Measurements from ENCODE around the gene PHF12.

PHF12 gene

DNA sequence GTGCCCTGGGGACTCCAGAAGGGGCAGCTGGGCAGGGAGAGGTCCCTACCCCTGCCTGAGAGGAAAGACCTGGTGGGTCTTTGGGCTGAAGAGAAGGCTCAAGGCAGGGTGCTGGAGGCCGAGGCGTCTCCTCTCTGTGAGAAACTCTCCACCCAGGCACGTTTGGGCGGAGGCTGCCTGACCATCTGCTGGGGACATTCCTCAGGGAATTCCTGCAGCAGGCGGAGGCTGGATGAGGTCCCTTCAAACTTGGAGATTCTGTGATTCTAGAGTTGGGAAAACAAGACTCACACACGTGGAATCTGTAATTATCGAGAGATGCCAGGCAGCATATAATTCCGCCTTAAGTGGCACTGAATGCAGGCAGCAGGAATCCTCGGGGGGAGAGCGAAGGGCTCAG is 21.1 kb upstream of the PHF12 start:
- no peaks in the 10 kb centered on the region for H3K27me3 ChIP-seq (ENCODE audit: control insufficient read depth, insufficient read depth, low read length)
- no peak overlapping the region for H3K27ac ChIP-seq (ENCODE audit: low read length)

DNA sequence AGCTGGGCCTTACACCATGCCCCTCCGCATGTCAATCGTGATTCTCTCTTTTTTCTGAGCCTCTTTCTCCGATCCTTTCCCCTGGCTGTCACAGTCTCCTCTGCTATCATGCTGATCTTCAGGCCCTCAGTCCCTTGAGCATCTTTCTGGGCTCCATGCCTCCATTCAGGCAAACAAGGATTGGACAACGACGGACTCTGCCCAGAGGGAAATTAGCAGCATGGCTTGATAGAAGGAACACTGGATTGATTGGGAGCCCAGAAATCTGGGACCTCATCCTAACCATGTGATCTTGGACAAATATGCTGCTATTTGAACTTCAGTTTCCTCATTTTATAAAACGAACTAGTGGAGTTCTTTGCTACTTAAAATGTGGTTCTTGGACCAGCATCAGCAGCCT is 19.6 kb upstream of the PHF12 start:
- Histone ChIP-seq H3K36me3 (ENCODE audit: control insufficient read depth, low read depth, low read length) (no peaks in the 10 kb centered on the region), H3K27me3 (ENCODE audit: control insufficient read depth, insufficient read depth, low read length) (no peaks in the 10 kb centered on the region), H3K9me3 (ENCODE audit: control insufficient read depth, low read depth, low read length) (no peaks in the 10 kb centered on the region), H3K4me3 (ENCODE audit: low read length) (no peak overlapping the region), H3K27ac (ENCODE audit: low read length) (no peak overlapping the region), H3K9ac (ENCODE audit: low read length) (no peak overlapping the region), H3K4me1 (ENCODE audit: control insufficient read depth, low read depth, low read length) (peaks cover 23% of the 10 kb centered on the region)

More for the DNA sequence above, 21.1 kb upstream of the PHF12 start:
- no peaks in the 10 kb centered on the region for H3K9me3 ChIP-seq (ENCODE audit: control insufficient read depth, low read depth, low read length)
- no peak overlapping the region for H3K4me3 ChIP-seq (ENCODE audit: low read length)
- no peaks in the 10 kb centered on the region for H3K36me3 ChIP-seq (ENCODE audit: control insufficient read depth, low read depth, low read length)
- no peak overlapping the region for H3K9ac ChIP-seq (ENCODE audit: low read length)
- peaks cover 23% of the 10 kb centered on the region for H3K4me1 ChIP-seq (ENCODE audit: control insufficient read depth, low read depth, low read length)

DNA sequence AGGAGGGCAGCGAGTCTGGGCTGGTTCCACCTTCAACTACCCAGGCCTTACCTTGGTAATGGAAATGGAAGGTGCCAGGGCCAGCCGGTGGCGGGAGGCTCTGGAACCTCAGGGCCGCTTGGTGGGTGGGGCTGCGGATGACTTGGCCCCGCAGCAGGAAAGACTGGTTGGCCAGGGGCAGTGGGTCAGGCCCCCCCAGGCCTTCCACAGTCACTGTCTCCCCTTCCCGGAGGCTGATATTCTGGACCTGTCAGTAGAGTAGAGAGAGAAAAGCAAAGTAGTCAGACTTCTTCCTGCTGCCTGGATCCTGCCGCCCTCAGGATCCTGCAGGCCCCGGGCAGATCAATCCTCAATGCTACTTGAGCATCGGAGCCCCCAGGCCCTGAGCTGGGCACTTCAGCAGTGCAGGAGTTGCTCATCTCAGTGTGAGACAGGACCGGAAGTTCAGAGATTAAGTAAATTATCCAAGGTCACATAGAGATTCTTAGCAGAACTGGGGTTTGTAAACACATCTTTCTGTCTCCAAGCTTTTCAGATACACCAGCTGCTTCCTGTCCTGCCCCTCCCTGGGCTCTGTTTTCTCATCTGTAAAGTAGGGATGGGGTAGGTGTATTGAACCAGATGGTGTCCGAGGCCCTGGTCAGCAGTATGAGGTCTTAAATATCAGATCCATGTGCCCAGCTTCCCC is 18.5 kb upstream of the PHF12 start:
- H3K4me3 ChIP-seq (ENCODE audit: low read length): no peak overlapping the region
- no peaks in the 10 kb centered on the region for H3K36me3 ChIP-seq (ENCODE audit: control insufficient read depth, low read depth, low read length)
- no peaks in the 10 kb centered on the region for H3K27me3 ChIP-seq (ENCODE audit: control insufficient read depth, insufficient read depth, low read length)
- H3K4me1 ChIP-seq (ENCODE audit: control insufficient read depth, low read depth, low read length): peaks cover 23% of the 10 kb centered on the region
- H3K27ac ChIP-seq (ENCODE audit: low read length): no peak overlapping the region
- H3K9ac ChIP-seq (ENCODE audit: low read length): no peak overlapping the region
- no peaks in the 10 kb centered on the region for H3K9me3 ChIP-seq (ENCODE audit: control insufficient read depth, low read depth, low read length)

DNA sequence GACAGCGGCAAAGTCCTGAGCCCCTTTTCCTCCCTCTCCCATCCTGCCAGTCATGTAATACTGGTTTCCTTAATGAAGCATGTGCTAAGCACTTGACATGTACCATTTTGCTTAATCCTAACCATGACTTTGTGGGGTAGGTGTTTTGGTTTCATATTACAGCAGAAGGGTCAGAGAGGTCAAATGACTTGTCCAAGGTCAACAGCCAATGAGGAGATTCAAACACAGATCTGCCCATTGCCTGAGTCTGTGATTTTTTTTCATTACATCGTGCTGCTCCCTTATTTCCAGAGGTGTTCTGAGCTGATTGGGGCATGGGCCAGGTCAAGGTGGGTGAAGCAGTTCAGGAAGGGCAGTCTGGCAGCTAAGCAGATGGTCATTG is 17.6 kb upstream of the PHF12 start:
- Histone ChIP-seq H3K4me1 (ENCODE audit: control insufficient read depth, low read depth, low read length) (peaks cover 23% of the 10 kb centered on the region), H3K27me3 (ENCODE audit: control insufficient read depth, insufficient read depth, low read length) (no peaks in the 10 kb centered on the region), H3K9me3 (ENCODE audit: control insufficient read depth, low read depth, low read length) (no peaks in the 10 kb centered on the region), H3K9ac (ENCODE audit: low read length) (no peak overlapping the region), H3K4me3 (ENCODE audit: low read length) (peak overlapping the region; percentile 5), H3K27ac (ENCODE audit: low read length) (no peak overlapping the region), H3K36me3 (ENCODE audit: control insufficient read depth, low read depth, low read length) (no peaks in the 10 kb centered on the region)

DNA sequence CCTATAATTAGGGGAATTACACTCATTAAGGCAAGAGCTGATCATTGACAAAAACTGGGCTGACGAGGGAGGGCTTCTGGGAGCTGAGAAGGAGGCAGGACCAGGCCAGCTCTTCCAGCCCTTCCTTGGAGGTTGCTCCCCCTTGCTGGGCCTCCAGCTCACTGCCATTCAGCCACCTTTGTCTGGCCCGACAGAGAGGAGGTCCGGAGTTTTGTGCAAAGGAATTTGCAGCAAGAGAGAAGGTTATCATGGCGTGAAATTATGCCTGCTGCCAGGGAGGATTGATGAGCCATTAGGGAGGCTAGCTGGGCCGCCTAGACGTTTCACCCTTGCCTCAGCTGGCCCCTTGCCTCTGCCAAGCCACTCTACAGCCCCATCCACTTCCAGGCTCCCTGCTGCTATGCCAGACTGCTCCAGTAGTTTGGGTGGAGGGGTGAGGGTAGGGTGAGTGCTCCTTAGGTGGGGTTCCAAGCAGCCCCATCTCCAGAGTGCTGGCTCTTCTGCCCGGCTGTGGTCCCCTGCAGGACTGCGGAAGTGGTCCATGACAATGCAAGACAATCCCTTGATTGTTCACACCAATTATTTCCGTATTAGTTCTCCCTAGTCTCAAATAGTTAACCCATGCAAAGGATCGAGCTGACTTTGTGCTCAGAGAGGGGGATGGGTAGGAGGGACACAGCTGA is 17.1 kb upstream of the PHF12 start:
- Histone ChIP-seq H3K9ac (ENCODE audit: low read length) (no peak overlapping the region), H3K4me3 (ENCODE audit: low read length) (peak overlapping the region; percentile 5), H3K27me3 (ENCODE audit: control insufficient read depth, insufficient read depth, low read length) (no peaks in the 10 kb centered on the region), H3K27ac (ENCODE audit: low read length) (no peak overlapping the region), H3K36me3 (ENCODE audit: control insufficient read depth, low read depth, low read length) (no peaks in the 10 kb centered on the region), H3K4me1 (ENCODE audit: control insufficient read depth, low read depth, low read length) (peaks cover 23% of the 10 kb centered on the region), H3K9me3 (ENCODE audit: control insufficient read depth, low read depth, low read length) (no peaks in the 10 kb centered on the region)

DNA sequence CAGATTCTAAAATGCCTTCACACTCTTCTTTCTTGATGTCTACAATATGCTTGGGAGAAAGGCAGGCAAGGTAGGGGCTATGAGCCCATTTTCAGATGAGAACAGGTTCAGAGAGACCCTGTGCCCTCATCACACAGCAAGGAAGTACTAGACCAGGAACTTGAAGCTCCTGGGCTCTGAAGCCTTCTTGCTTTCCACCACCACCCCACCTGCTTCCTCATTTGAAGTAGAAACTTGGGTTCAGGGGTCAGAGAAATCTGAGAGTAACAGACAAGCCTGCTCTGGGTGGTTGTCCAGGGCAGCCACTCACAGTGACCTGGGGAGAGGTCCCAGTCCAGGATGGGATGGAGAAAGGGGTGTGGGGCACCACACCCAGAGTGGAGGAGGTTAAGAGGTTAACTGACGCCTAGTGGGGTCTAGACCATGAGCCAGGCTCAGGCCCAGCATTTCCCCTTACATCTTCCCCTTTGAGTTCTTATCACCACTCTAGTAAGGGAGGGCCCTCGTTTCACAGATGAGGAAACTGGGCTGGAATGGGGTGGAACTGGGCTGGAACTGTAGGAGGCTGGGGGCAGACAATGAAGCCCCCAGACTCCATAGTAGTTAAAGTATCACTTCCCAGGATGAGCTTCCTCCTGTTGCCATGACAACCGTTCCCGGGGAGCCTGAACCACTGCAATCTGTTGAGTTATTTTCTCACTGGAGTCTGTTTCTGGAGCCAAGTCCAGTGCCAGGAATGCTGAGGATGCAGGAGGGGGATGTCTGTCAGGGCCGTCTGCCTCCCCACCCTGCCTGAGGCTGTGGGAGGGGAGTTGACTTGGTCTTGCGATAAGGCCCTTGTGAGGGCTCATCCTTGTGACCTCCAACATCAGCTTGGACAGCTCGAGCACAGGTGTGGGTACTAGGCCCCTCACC is 16.2 kb upstream of the PHF12 start:
- no peaks in the 10 kb centered on the region for H3K36me3 ChIP-seq (ENCODE audit: control insufficient read depth, low read depth, low read length)
- no peak overlapping the region for H3K9ac ChIP-seq (ENCODE audit: low read length)
- no peak overlapping the region for H3K27ac ChIP-seq (ENCODE audit: low read length)
- H3K27me3 ChIP-seq (ENCODE audit: control insufficient read depth, insufficient read depth, low read length): no peaks in the 10 kb centered on the region
- no peaks in the 10 kb centered on the region for H3K9me3 ChIP-seq (ENCODE audit: control insufficient read depth, low read depth, low read length)
- no peak overlapping the region for H3K4me3 ChIP-seq (ENCODE audit: low read length)
- H3K4me1 ChIP-seq (ENCODE audit: control insufficient read depth, low read depth, low read length): peaks cover 23% of the 10 kb centered on the region

DNA sequence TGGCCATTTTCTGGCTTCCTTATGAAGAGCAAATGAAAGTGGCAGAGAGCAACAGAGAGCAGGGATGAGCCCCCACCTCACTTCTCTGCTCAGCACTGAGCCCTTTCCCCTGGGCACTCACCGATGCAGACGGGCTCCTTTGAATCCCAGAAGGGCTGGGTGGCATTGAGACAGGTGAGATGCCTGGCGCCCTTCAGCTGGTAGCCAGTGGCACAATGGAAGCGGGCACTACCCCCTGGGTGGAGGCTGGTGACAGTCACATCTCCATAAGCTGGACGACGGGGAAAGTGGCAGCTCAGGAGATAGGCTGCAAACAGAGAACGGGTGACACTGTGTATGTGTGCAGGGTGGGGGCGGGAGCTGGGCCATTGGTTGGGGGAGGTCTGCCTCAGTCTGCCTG is 12.5 kb upstream of the PHF12 start:
- no peaks in the 10 kb centered on the region for H3K27me3 ChIP-seq (ENCODE audit: control insufficient read depth, insufficient read depth, low read length)
- H3K9me3 ChIP-seq (ENCODE audit: control insufficient read depth, low read depth, low read length): no peaks in the 10 kb centered on the region
- H3K9ac ChIP-seq (ENCODE audit: low read length): no peak overlapping the region
- H3K27ac ChIP-seq (ENCODE audit: low read length): no peak overlapping the region
- H3K4me3 ChIP-seq (ENCODE audit: low read length): no peak overlapping the region
- no peaks in the 10 kb centered on the region for H3K36me3 ChIP-seq (ENCODE audit: control insufficient read depth, low read depth, low read length)
- peaks cover 13% of the 10 kb centered on the region for H3K4me1 ChIP-seq (ENCODE audit: control insufficient read depth, low read depth, low read length)

DNA sequence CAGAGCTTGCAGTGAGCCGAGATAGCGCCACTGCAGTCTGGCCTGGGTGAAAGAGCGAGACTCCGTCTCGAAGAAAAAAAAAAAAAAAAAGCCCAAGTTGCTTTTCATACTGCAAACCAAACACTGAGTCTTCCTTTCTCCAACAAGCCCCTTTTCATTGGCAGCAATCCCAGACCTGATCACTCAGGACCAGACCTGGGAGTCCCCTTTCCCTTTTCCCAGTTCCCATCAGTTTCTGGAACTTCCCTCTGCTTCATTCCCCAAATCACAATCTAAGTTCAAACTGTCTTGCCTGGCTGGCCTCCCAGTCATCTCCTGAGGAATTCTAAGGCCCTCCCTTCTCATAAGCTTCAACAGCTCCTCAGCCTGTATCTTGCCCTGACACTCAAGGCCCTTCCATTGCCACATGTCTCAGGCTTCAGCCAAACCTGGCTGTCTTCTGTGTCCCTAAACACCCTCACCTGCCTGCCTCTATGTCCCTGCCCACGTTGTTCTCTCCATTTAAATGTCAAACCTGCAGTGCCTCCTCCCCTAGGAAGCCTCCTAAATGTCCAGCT is 11.8 kb upstream of the PHF12 start:
- H3K9me3 ChIP-seq (ENCODE audit: control insufficient read depth, low read depth, low read length): no peaks in the 10 kb centered on the region
- no peaks in the 10 kb centered on the region for H3K36me3 ChIP-seq (ENCODE audit: control insufficient read depth, low read depth, low read length)
- H3K9ac ChIP-seq (ENCODE audit: low read length): no peak overlapping the region
- H3K4me3 ChIP-seq (ENCODE audit: low read length): no peak overlapping the region
- H3K27ac ChIP-seq (ENCODE audit: low read length): no peak overlapping the region
- H3K4me1 ChIP-seq (ENCODE audit: control insufficient read depth, low read depth, low read length): peaks cover 6% of the 10 kb centered on the region
- H3K27me3 ChIP-seq (ENCODE audit: control insufficient read depth, insufficient read depth, low read length): no peaks in the 10 kb centered on the region

DNA sequence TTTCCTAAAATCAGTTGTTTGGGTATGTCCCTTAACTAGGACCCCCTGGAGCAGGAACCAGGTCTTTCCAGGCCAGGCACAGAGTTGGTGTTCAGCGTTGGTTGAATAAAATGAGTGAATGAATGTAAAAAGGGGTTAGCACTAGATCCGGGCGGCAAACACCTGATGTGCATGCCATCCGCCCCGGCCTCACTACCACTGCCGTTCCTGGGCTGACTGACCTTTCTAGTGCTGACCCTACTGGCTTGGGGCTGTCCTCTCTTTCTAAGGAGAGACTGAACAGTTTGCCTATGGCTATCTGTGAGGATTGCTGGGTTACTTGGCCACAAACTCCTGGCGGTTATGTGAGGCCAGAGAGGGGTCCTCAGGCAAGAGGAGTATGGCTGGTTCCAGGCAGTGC is 10.1 kb upstream of the PHF12 start:
- Histone ChIP-seq H3K27ac (ENCODE audit: low read length) (no peak overlapping the region), H3K4me3 (ENCODE audit: low read length) (no peak overlapping the region), H3K9ac (ENCODE audit: low read length) (no peak overlapping the region), H3K36me3 (ENCODE audit: control insufficient read depth, low read depth, low read length) (no peaks in the 10 kb centered on the region), H3K27me3 (ENCODE audit: control insufficient read depth, insufficient read depth, low read length) (no peaks in the 10 kb centered on the region), H3K4me1 (ENCODE audit: control insufficient read depth, low read depth, low read length) (peaks cover 2% of the 10 kb centered on the region), H3K9me3 (ENCODE audit: control insufficient read depth, low read depth, low read length) (no peaks in the 10 kb centered on the region)

DNA sequence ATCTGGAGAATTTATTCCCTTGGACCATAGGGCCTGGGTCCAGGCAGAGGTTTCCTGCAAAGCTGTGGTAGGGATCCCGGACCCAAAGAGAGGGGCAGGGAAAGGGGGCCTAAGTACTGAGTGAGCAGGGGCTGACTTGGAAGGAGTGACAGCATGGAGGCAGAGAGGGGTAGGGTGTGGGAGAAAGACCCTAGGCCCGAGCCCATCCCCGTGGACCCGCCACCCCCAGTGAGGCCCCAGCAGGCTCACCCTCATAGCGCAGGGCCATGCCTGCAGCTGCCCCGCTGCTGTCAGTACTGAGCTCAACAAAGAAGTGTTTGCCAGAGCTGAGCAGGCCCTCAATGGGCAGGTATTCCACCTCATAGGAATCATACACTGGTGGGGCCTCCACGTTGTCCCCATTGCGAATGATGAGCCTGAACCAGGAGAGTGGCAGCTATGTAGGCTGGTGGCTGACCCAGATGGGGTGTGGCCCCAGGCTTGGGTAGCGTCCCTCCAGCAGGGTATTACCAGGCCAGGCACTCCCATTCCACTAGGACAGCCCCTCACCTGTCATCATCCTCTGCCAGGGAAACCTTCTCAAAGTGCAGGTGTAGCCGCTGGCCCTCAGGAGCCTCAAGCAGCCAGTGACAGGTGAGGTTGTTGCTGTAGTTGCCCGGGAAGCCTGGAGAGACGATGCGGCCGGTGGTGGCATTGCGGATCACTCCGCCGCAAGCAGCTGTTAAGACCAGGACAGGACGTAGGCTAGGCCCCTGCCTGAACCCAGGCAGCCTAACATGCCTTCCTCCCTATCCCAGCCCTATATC is 9.1 kb upstream of the PHF12 start:
- Histone ChIP-seq H3K27me3 (ENCODE audit: control insufficient read depth, insufficient read depth, low read length) (no peaks in the 10 kb centered on the region), H3K4me3 (ENCODE audit: low read length) (no peak overlapping the region), H3K9ac (ENCODE audit: low read length) (no peak overlapping the region), H3K9me3 (ENCODE audit: control insufficient read depth, low read depth, low read length) (no peaks in the 10 kb centered on the region), H3K4me1 (ENCODE audit: control insufficient read depth, low read depth, low read length) (peaks cover 4% of the 10 kb centered on the region), H3K27ac (ENCODE audit: low read length) (no peak overlapping the region), H3K36me3 (ENCODE audit: control insufficient read depth, low read depth, low read length) (no peaks in the 10 kb centered on the region)

DNA sequence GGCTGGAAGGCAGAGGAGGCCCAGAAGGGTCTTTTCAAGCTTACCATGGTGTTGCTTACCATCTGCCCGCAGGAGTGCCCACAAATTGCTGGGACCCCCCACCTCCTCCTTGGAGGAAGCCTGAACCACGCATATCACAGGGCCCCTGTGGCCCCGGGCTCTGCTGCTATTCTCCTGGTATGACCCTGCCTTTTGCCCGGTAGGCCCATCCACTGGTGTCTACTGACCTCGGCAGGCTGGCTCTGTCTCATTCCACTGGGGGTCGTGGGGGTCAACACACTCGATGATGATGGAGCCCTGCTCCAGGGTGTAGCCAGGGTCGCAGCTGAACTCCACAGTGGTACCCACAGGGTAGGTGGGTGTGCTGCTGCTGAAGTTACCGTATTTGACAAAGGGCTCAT is 8.2 kb upstream of the PHF12 start:
- no peaks in the 10 kb centered on the region for H3K9me3 ChIP-seq (ENCODE audit: control insufficient read depth, low read depth, low read length)
- no peak overlapping the region for H3K9ac ChIP-seq (ENCODE audit: low read length)
- H3K4me3 ChIP-seq (ENCODE audit: low read length): no peak overlapping the region
- H3K27ac ChIP-seq (ENCODE audit: low read length): no peak overlapping the region
- H3K4me1 ChIP-seq (ENCODE audit: control insufficient read depth, low read depth, low read length): peaks cover 4% of the 10 kb centered on the region
- no peaks in the 10 kb centered on the region for H3K36me3 ChIP-seq (ENCODE audit: control insufficient read depth, low read depth, low read length)
- H3K27me3 ChIP-seq (ENCODE audit: control insufficient read depth, insufficient read depth, low read length): no peaks in the 10 kb centered on the region

All from iPS-18a (cell line).